ENCODE data around the gene SLC9A9. TPM values are rescaled to one million over a fixed set of nuclear protein-coding genes. Genes with fewer than 3 reads are reported as not detected.

SLC9A9 gene
- total RNA-seq, 1 experiment from 2014 or later = 1.4 TPM

- no peaks in the 10 kb centered on the region for H3K27me3 ChIP-seq (replicated peaks; ENCODE audit: insufficient read depth, low read depth, low read length, poor library complexity)
- H3K4me1 ChIP-seq (ENCODE audit: insufficient read depth, low read length, poor library complexity, severe bottlenecking) = peaks cover 18% of the 10 kb centered on the region
- H3K4me3 ChIP-seq (ENCODE audit: low read depth, low read length, poor library complexity, severe bottlenecking) = no peak overlapping the region
- BruUV-seq (replicated peaks) = no TSS peak
- DNase-seq (ENCODE audit: low spot score) = no peak
- ChIA-PET POLR2A (ENCODE audit: low non-redundant PET) (no interaction called here), CTCF (no interaction called here)
- TF ChIP-seq EZH2 (IDR thresholded peaks at IDR 0.05; ENCODE audit: borderline replicate concordance, low read depth, low read length, poor library complexity, severe bottlenecking) (no peak), CTCF (conservative IDR thresholded peaks at IDR 0.05; ENCODE audit: low read depth, low read length) (no peak)
- intact Hi-C loops (cut with micrococcal nuclease; ENCODE audit: unreplicated experiment) = no loop called here
- no peaks in the 10 kb centered on the region for H3K9me3 ChIP-seq (ENCODE audit: low read depth, low read length, poor library complexity, severe bottlenecking)
- H3K36me3 ChIP-seq (ENCODE audit: insufficient read depth, low read length, poor library complexity, severe bottlenecking) = no peaks in the 10 kb centered on the region
- no peak overlapping the region for H3K27ac ChIP-seq (ENCODE audit: low read depth, low read length, poor library complexity, severe bottlenecking)
Observed at GRCh38 chr3:143596957-143597642, 251.2 kb downstream of the SLC9A9 start.

DNA sequence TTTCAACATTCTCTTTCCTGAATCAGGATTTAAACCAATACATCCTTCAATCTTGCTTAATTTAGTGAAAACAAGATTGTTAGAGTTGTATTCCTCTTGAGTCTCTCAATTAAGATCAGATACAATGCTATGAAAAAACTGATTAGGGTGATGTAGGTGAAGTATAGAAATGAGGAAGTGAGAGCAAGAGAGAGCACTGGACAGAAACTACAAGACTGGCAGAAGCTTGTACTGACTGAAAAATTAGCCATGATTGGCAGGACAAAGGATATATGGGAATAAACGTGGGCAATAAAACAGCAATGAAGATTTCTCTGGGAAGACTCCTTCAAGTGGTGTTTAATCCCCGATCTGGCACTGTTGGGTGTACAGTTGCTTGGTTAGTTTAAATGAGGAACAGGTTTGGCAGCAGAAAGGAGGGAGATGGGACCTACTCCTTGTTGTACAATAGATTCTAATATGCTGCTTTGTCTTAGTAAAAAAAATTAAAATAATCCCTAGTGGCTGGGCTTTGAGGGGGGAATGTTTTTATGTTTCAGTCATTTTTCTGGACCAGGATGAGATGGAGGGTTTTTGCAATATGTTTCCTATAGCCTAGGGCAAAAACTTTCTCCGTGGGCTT is 252.7 kb downstream of the SLC9A9 start:
- H3K9me3 ChIP-seq (ENCODE audit: low read depth, low read length, poor library complexity, severe bottlenecking) = no peaks in the 10 kb centered on the region
- CTCF ChIA-PET = no interaction called here

DNA sequence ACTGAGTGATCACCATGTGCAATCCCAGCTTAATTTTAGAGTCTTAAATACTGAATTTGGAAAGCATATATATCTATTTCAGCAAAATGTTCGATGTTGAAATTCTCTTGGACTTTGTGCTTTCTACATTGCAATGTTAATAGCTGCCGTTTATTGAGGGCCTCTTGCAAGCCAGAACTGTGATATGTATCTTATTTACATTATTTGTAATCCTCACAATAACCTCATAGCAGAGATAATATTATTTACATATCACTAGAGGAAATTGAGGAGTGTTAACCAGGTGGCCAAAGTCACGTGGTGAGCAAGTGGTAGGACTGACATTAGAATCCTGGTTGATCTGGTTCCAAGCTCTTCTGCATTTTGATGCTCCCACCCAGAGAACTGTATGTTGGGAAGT is 254.1 kb downstream of the SLC9A9 start:
- no peak overlapping the region for H3K4me3 ChIP-seq (ENCODE audit: low read depth, low read length, poor library complexity, severe bottlenecking)
- H3K27me3 ChIP-seq (replicated peaks; ENCODE audit: insufficient read depth, low read depth, low read length, poor library complexity) = no peaks in the 10 kb centered on the region
- no peaks in the 10 kb centered on the region for H3K9me3 ChIP-seq (ENCODE audit: low read depth, low read length, poor library complexity, severe bottlenecking)
- peaks cover 5% of the 10 kb centered on the region for H3K4me1 ChIP-seq (ENCODE audit: insufficient read depth, low read length, poor library complexity, severe bottlenecking)
- no peak overlapping the region for H3K27ac ChIP-seq (ENCODE audit: low read depth, low read length, poor library complexity, severe bottlenecking)
- BruUV-seq (replicated peaks) = no TSS peak
- CTCF ChIA-PET = no interaction called here
- TF ChIP-seq EZH2 (IDR thresholded peaks at IDR 0.05; ENCODE audit: borderline replicate concordance, low read depth, low read length, poor library complexity, severe bottlenecking) (no peak), CTCF (conservative IDR thresholded peaks at IDR 0.05; ENCODE audit: low read depth, low read length) (no peak)
- H3K36me3 ChIP-seq (ENCODE audit: insufficient read depth, low read length, poor library complexity, severe bottlenecking) = no peaks in the 10 kb centered on the region
- intact Hi-C loops (cut with micrococcal nuclease; ENCODE audit: unreplicated experiment) = no loop called here
- POLR2A ChIA-PET (ENCODE audit: low non-redundant PET) = no interaction called here
- no peak for DNase-seq (ENCODE audit: low spot score)

More for the DNA sequence above, 252.7 kb downstream of the SLC9A9 start:
- Histone ChIP-seq H3K36me3 (ENCODE audit: insufficient read depth, low read length, poor library complexity, severe bottlenecking) (no peaks in the 10 kb centered on the region), H3K27me3 (replicated peaks; ENCODE audit: insufficient read depth, low read depth, low read length, poor library complexity) (no peaks in the 10 kb centered on the region), H3K4me3 (ENCODE audit: low read depth, low read length, poor library complexity, severe bottlenecking) (no peak overlapping the region), H3K27ac (ENCODE audit: low read depth, low read length, poor library complexity, severe bottlenecking) (no peak overlapping the region), H3K4me1 (ENCODE audit: insufficient read depth, low read length, poor library complexity, severe bottlenecking) (peaks cover 5% of the 10 kb centered on the region)
- TF ChIP-seq EZH2 (IDR thresholded peaks at IDR 0.05; ENCODE audit: borderline replicate concordance, low read depth, low read length, poor library complexity, severe bottlenecking) (no peak), CTCF (conservative IDR thresholded peaks at IDR 0.05; ENCODE audit: low read depth, low read length) (no peak)
- no TSS peak for BruUV-seq (replicated peaks)
- POLR2A ChIA-PET (ENCODE audit: low non-redundant PET) = no interaction called here
- intact Hi-C loops (cut with micrococcal nuclease; ENCODE audit: unreplicated experiment) = no loop called here
- no peak for DNase-seq (ENCODE audit: low spot score)
